ENCODE measurements around the gene BTBD9. TPM values are rescaled to one million over a fixed set of nuclear protein-coding genes. Genes with fewer than 3 reads are reported as not detected.

BTBD9 gene
- total RNA-seq, 1 experiment from 2014 or later, result 19.4 TPM

DNA sequence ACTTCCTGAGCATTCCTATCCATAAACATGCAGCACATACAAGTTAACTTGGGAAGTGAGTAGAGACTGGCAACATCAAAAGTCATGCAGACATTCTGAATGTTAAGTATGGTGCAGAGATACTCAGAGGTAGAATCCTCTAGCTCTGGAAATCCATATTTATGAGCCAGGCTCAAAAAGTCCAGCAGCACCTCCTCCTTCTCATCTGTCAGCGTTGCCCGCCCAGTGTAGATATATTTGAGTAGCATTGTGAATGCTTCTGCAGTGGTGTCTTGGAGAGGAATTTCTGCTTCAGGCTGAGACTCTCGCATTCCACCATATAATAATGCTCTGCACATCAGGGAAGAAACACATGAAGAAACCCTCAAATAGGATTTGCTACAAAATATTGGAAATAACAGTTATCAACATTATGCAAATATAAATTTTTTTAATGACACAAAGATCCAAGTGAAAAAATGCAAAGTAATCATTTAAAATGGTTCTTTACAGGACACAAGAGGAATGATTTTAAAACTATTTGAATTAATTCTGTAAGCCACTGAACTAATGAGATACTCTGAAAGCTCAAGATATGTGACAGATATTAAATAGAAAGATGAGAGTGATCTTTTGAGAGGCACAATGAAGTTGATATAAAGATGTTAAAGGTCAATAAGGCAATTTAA is 45.6 kb downstream of the BTBD9 start:
- BruUV-seq (replicated peaks), result no TSS peak
- H3K27ac Mint-ChIP-seq (ENCODE audit: unreplicated experiment), result no peak overlapping the region
- TF ChIP-seq, protein P1, sequence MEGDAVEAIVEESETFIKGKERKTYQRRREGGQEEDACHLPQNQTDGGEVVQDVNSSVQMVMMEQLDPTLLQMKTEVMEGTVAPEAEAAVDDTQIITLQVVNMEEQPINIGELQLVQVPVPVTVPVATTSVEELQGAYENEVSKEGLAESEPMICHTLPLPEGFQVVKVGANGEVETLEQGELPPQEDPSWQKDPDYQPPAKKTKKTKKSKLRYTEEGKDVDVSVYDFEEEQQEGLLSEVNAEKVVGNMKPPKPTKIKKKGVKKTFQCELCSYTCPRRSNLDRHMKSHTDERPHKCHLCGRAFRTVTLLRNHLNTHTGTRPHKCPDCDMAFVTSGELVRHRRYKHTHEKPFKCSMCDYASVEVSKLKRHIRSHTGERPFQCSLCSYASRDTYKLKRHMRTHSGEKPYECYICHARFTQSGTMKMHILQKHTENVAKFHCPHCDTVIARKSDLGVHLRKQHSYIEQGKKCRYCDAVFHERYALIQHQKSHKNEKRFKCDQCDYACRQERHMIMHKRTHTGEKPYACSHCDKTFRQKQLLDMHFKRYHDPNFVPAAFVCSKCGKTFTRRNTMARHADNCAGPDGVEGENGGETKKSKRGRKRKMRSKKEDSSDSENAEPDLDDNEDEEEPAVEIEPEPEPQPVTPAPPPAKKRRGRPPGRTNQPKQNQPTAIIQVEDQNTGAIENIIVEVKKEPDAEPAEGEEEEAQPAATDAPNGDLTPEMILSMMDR (IDR thresholded peaks at IDR 0.05; ENCODE audit: unreplicated experiment), result no peak
- H3K9me3 Mint-ChIP-seq (ENCODE audit: low read depth, unreplicated experiment), result no peaks in the 10 kb centered on the region
- intact Hi-C loops (cut with micrococcal nuclease; ENCODE audit: unreplicated experiment), result no loop called here
- DNase-seq, result no peak
- no peak overlapping the region for H3K4me3 Mint-ChIP-seq (ENCODE audit: low read depth, unreplicated experiment)
- no peaks in the 10 kb centered on the region for H3K27me3 Mint-ChIP-seq (ENCODE audit: unreplicated experiment)
- CTCF ChIA-PET, result no interaction called here
- H3K36me3 Mint-ChIP-seq (ENCODE audit: insufficient read depth, unreplicated experiment), result no peaks in the 10 kb centered on the region
- no peaks in the 10 kb centered on the region for H3K4me1 Mint-ChIP-seq (ENCODE audit: low read depth, unreplicated experiment)

DNA sequence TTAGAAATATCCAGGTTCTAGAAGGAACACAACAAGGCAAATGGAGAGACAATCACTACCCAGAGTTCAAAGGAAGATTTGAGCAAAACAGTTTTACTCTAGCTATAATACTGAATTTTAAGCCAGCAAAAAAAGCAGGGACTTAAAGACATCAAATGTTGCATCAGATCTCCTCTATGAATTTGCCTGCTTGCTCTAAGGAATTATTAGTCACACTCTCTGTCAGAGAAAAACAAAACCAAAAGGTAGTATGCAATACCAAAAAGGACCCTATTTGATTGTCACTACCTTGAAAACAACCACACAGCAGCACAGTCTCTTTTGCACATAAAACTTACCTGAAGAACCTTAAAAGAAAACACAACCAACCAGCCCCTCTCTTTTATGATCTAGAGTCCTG is 46.3 kb downstream of the BTBD9 start:
- H3K4me1 Mint-ChIP-seq (ENCODE audit: low read depth, unreplicated experiment), result no peaks in the 10 kb centered on the region
- no TSS peak for BruUV-seq (replicated peaks)
- H3K9me3 Mint-ChIP-seq (ENCODE audit: low read depth, unreplicated experiment), result no peaks in the 10 kb centered on the region
- no peaks in the 10 kb centered on the region for H3K27me3 Mint-ChIP-seq (ENCODE audit: unreplicated experiment)
- H3K36me3 Mint-ChIP-seq (ENCODE audit: insufficient read depth, unreplicated experiment), result no peaks in the 10 kb centered on the region
- H3K4me3 Mint-ChIP-seq (ENCODE audit: low read depth, unreplicated experiment), result no peak overlapping the region
- no peak for DNase-seq
- CTCF ChIA-PET, result no interaction called here
- H3K27ac Mint-ChIP-seq (ENCODE audit: unreplicated experiment), result no peak overlapping the region
- TF ChIP-seq, protein P1 (IDR thresholded peaks at IDR 0.05; ENCODE audit: unreplicated experiment), result no peak
- intact Hi-C loops (cut with micrococcal nuclease; ENCODE audit: unreplicated experiment), result no loop called here

DNA sequence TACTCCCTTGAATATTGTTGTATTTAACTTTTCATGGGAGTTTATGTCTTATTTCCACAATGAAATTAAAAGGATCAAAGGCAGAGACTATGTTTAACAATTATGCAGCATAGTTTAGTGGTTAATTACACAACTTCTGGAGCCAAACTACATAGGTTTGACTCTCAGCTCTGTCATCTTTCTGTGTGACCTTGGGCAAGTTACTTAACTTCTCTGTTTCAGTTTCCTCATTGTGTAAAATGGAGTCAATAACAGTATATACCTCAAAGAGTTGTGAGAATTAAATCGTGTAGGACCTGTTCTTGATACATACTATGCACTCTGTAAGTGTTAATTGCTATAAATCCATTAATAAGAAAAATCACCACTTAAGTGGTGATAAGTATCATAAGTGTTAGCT is 48.3 kb downstream of the BTBD9 start:
- intact Hi-C loops (cut with micrococcal nuclease; ENCODE audit: unreplicated experiment), result no loop called here
- Mint-ChIP-seq H3K27me3 (ENCODE audit: unreplicated experiment) (no peaks in the 10 kb centered on the region), H3K4me3 (ENCODE audit: low read depth, unreplicated experiment) (no peak overlapping the region), H3K27ac (ENCODE audit: unreplicated experiment) (no peak overlapping the region), H3K9me3 (ENCODE audit: low read depth, unreplicated experiment) (no peaks in the 10 kb centered on the region), H3K36me3 (ENCODE audit: insufficient read depth, unreplicated experiment) (no peaks in the 10 kb centered on the region), H3K4me1 (ENCODE audit: low read depth, unreplicated experiment) (no peaks in the 10 kb centered on the region)
- DNase-seq, result no peak
- TF ChIP-seq, protein P1 (IDR thresholded peaks at IDR 0.05; ENCODE audit: unreplicated experiment), result no peak
- CTCF ChIA-PET, result interaction anchor here (0.7 kb wide), 1 partner anchor 447 kb away, joined by 4 read pairs; no protein-coding TSS in a partner anchor
- no TSS peak for BruUV-seq (replicated peaks)

DNA sequence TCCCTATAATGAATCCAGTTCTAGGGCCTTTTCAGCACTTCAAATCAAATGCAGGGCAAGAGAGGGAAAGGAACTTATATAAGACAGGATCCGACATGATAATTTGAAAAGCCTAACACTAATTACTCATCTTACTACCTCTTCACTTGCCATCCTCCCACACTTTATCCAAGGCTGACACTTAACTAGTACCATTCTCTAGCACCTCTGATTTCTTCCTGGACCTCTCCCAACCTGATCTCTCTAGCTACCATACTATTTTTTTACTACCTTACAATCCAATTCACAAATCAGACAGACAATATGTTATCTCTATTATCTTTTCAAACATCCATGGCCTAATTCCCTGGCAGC is 50.4 kb downstream of the BTBD9 start:
- CTCF ChIA-PET, result no interaction called here
- intact Hi-C loops (cut with micrococcal nuclease; ENCODE audit: unreplicated experiment), result no loop called here
- H3K36me3 Mint-ChIP-seq (ENCODE audit: insufficient read depth, unreplicated experiment), result no peaks in the 10 kb centered on the region
- H3K27ac Mint-ChIP-seq (ENCODE audit: unreplicated experiment), result no peak overlapping the region
- no peak for DNase-seq
- TF ChIP-seq, protein P1 (IDR thresholded peaks at IDR 0.05; ENCODE audit: unreplicated experiment), result no peak
- no TSS peak for BruUV-seq (replicated peaks)
- no peaks in the 10 kb centered on the region for H3K4me1 Mint-ChIP-seq (ENCODE audit: low read depth, unreplicated experiment)
- no peaks in the 10 kb centered on the region for H3K9me3 Mint-ChIP-seq (ENCODE audit: low read depth, unreplicated experiment)
- H3K27me3 Mint-ChIP-seq (ENCODE audit: unreplicated experiment), result no peaks in the 10 kb centered on the region
- no peak overlapping the region for H3K4me3 Mint-ChIP-seq (ENCODE audit: low read depth, unreplicated experiment)

Measured in Calu3 (cell line).